OCI-LY7 (cell line): ENCODE measurements around the gene BCL2L13. TPM values are rescaled to one million over a fixed set of nuclear protein-coding genes. Genes with fewer than 3 reads are reported as not detected.
"Not testable (repeated sequence)": the region's sequence is repeated elsewhere in the genome, so short reads cannot be mapped to it uniquely, and the experiment has no call there.

Experiments used
- BruUV-seq: library from RNA; stranded (reverse); fragments of 400-500 nt; replicated peaks from 2 replicates; lab custom pipeline; 2021; lab: Mats Ljungman, UMichigan
- CTCF ChIA-PET: fragments of 300-600 bp; sonication (Branson Sonifier 250); formaldehyde crosslinking; loops from one replicate; lab custom pipeline; 2022; ENCODE audit warnings: antibody characterized with exemption; ENCODE audit not compliant: unreplicated experiment; lab: Charles Lee
- POLR2A ChIA-PET: fragments of 300-600 bp; sonication (Branson Sonifier 250); formaldehyde crosslinking; loops from one replicate; lab custom pipeline; 2022; ENCODE audit warnings: antibody characterized with exemption; lab: Charles Lee
- DNase-seq: peaks from one replicate; pipeline ENCODE4 v3.0.0-alpha.2; 2015; ENCODE audit warnings: low spot score
- H2AFZ ChIP-seq: fragments of 200-600 bp; sonication (generic), shearing (Covaris generic); 2 replicates; pipeline ENCODE4 v1.6.1; 2014; ENCODE audit warnings: mild to moderate bottlenecking, antibody characterized with exemption, low read length, moderate library complexity
- H3K27ac ChIP-seq: fragments of 200-600 bp; sonication (generic); 2 replicates; pipeline ENCODE4 v1.5.1; 2014; ENCODE audit warnings: mixed run types, low read depth, mild to moderate bottlenecking, moderate library complexity, low read length, inconsistent platforms; ENCODE audit not compliant: poor library complexity, severe bottlenecking
- H3K36me3 ChIP-seq: fragments of 200-600 bp; sonication (generic); 2 replicates; pipeline ENCODE4 v1.6.1; 2014; ENCODE audit warnings: mild to moderate bottlenecking, antibody characterized with exemption, low read length, moderate library complexity, mixed read lengths; ENCODE audit not compliant: insufficient read depth
- H3K4me1 ChIP-seq: fragments of 200-600 bp; sonication (generic); 2 replicates; pipeline ENCODE4 v1.5.1; 2014; ENCODE audit warnings: mild to moderate bottlenecking, low read length; ENCODE audit not compliant: insufficient read depth, poor library complexity, severe bottlenecking
- H3K4me2 ChIP-seq: fragments of 200-600 bp; sonication (generic); 2 replicates; pipeline ENCODE4 v1.6.1; 2014; ENCODE audit warnings: mild to moderate bottlenecking, low read length
- H3K4me3 ChIP-seq: fragments of 200-600 bp; sonication (generic); 2 replicates; pipeline ENCODE4 v1.5.1; 2014; ENCODE audit warnings: mild to moderate bottlenecking, low read depth, low read length; ENCODE audit not compliant: poor library complexity, severe bottlenecking
- H3K79me2 ChIP-seq: fragments of 200-600 bp; sonication (generic); 2 replicates; pipeline ENCODE4 v1.6.1; 2016; ENCODE audit warnings: low read depth, mild to moderate bottlenecking, low read length, moderate library complexity, mixed read lengths; ENCODE audit not compliant: insufficient read depth
- H3K9me2 ChIP-seq: fragments of 200-600 bp; sonication (generic); 2 replicates; pipeline ENCODE4 v1.6.1; 2016; ENCODE audit warnings: mild to moderate bottlenecking, low read length, mixed read lengths; ENCODE audit not compliant: insufficient read depth
- H3K9me3 ChIP-seq: fragments of 200-600 bp; sonication (generic); 2 replicates; pipeline ENCODE4 v1.6.1; 2014; ENCODE audit warnings: mild to moderate bottlenecking, mixed run types, low read length, mixed read lengths
- H4K20me1 ChIP-seq: fragments of 200-600 bp; sonication (generic); 2 replicates; pipeline ENCODE4 v1.6.1; 2014; ENCODE audit warnings: mild to moderate bottlenecking, antibody characterized with exemption, low read length, moderate library complexity, mixed read lengths; ENCODE audit not compliant: insufficient read depth
- CTCF ChIP-seq: fragments of 200-600 bp; sonication (generic); conservative IDR thresholded peaks from 2 replicates; pipeline ENCODE4 v1.5.1; 2014; ENCODE audit warnings: mild to moderate bottlenecking, antibody characterized with exemption, low read length, moderate library complexity, mixed read lengths
- EZH2phosphoT487 ChIP-seq: fragments of 200-600 bp; sonication (generic); IDR thresholded peaks from 2 replicates; pipeline ENCODE4 v1.6.1; 2018; ENCODE audit warnings: low read depth, borderline replicate concordance, mild to moderate bottlenecking, mixed run types, antibody characterized with exemption, low read length, moderate library complexity, mixed read lengths
- intact Hi-C: fragments of 100-400 bp; cut with micrococcal nuclease; formaldehyde crosslinking; loops from one replicate; pipeline ENCODE4 v1.10.0; 2022; ENCODE audit not compliant: unreplicated experiment
- total RNA-seq, 2 experiments: library from RNA; depleted of rRNA in 1 of 2; stranded (reverse); fragments of >200 nt in 1 of 2; shearing (Covaris generic) in 1 of 2; gene quantifications; 2 replicates each; pipeline ENCODE4 v1.2.3, GENCODE V29; 2014 to 2022

The BCL2L13 gene
- total RNA-seq, 2 experiments from 2014 or later, result 25.2 to 38.3 TPM

- no peak overlapping the region for H3K4me2 ChIP-seq
- no peak overlapping the region for H3K4me3 ChIP-seq
- peaks cover 19% of the 10 kb centered on the region for H3K4me1 ChIP-seq
- no TSS peak for BruUV-seq
- no peaks in the 10 kb centered on the region for H3K9me2 ChIP-seq
- TF ChIP-seq CTCF, result no peak
- no peak for TF ChIP-seq EZH2phosphoT487
- H4K20me1 ChIP-seq, result no peaks in the 10 kb centered on the region
- no peak for DNase-seq
- no peak overlapping the region for H3K27ac ChIP-seq
- POLR2A ChIA-PET, result no interaction called here
- no peak overlapping the region for H2AFZ ChIP-seq
- H3K36me3 ChIP-seq, result peaks cover 11% of the 10 kb centered on the region
- intact Hi-C loops, result no loop called here
- H3K9me3 ChIP-seq, result no peaks in the 10 kb centered on the region
- CTCF ChIA-PET, result no interaction called here
- H3K79me2 ChIP-seq, result peaks cover 30% of the 10 kb centered on the region
These were observed 2.7 kb downstream of the BCL2L13 start for GRCh38 chr22:17641269-17641668.

GRCh38 chr22:17642357-17642756 lies 3.8 kb downstream of the BCL2L13 start:
- H2AFZ ChIP-seq, CTCF ChIA-PET, BruUV-seq, H3K4me3 ChIP-seq, H4K20me1 ChIP-seq, H3K4me2 ChIP-seq, DNase-seq, H3K9me2 ChIP-seq, H3K27ac ChIP-seq, intact Hi-C loops, H3K9me3 ChIP-seq: not testable (repeated sequence)
- Histone ChIP-seq H3K4me1 (peaks cover 18% of the 10 kb centered on the region), H3K79me2 (peaks cover 30% of the 10 kb centered on the region), H3K36me3 (peaks cover 11% of the 10 kb centered on the region)
- POLR2A ChIA-PET, result interaction anchor here (0.6 kb wide), 2 partner anchors 33 to 274 kb away, joined by 3 read pairs; no protein-coding TSS in a partner anchor

- Histone ChIP-seq H3K4me2 (no peak overlapping the region), H2AFZ (no peak overlapping the region), H3K4me3 (no peak overlapping the region), H3K9me3 (no peaks in the 10 kb centered on the region), H3K36me3 (peaks cover 8% of the 10 kb centered on the region), H4K20me1 (no peaks in the 10 kb centered on the region), H3K9me2 (no peaks in the 10 kb centered on the region), H3K79me2 (peaks cover 6% of the 10 kb centered on the region; the same call in 1 of the 2 replicates), H3K27ac (no peak overlapping the region), H3K4me1 (no peaks in the 10 kb centered on the region)
- no peak for DNase-seq
- CTCF ChIA-PET, result no interaction called here
- intact Hi-C loops, result no loop called here
- POLR2A ChIA-PET, result interaction anchor here (1.0 kb wide), 1 partner anchor 16 kb away, joined by 3 read pairs; no protein-coding TSS in a partner anchor
- no peak for TF ChIP-seq CTCF
- no peak for TF ChIP-seq EZH2phosphoT487
- no TSS peak for BruUV-seq
These were observed 8.9 kb downstream of the BCL2L13 start for GRCh38 chr22:17647452-17647851.
